NCI-H2107 (cell line): ENCODE results near the gene SYCN.
"Not testable (repeated sequence)": the region's sequence is repeated elsewhere in the genome, so short reads cannot be mapped to it uniquely, and the experiment has no call there.

ENCODE experiments used
- DNase-seq: peaks from one replicate; lab custom pipeline; 2025; lab: John Stamatoyannopoulos, UW

Gene SYCN

GRCh38 chr19:39203372-39204341 lies at the start of gene SYCN:
SYCN (minus strand) TSS chr19:39204263; CDS start chr19:39204254, 9 bp downstream.
- DNase-seq: no peak

GRCh38 chr19:39253374-39254149 lies 49.5 kb upstream of the SYCN start:
- DNase-seq: no peak

- no peak for DNase-seq
Measured at GRCh38 chr19:39252458-39252857, 48.4 kb upstream of the SYCN start.

- DNase-seq: no peak
Measured at GRCh38 chr19:39251846-39252245, 47.8 kb upstream of the SYCN start.

GRCh38 chr19:39251081-39251480 lies 47.0 kb upstream of the SYCN start:
- DNase-seq: no peak

- no peak for DNase-seq
Measured at GRCh38 chr19:39248806-39249205, 44.7 kb upstream of the SYCN start, which contains the start of gene IFNL4. IFNL4 (minus strand) TSS chr19:39248856.

- DNase-seq: no peak
Measured at GRCh38 chr19:39247701-39248664, 43.9 kb upstream of the SYCN start.

- no peak for DNase-seq
Measured at GRCh38 chr19:39246951-39247669, 43.0 kb upstream of the SYCN start.

- not testable (repeated sequence) for DNase-seq
Measured at GRCh38 chr19:39245166-39245565, 41.1 kb upstream of the SYCN start.

- DNase-seq: not testable (repeated sequence)
Measured at GRCh38 chr19:39244410-39245100, 40.5 kb upstream of the SYCN start, which contains the start of gene IFNL3. IFNL3 (minus strand) TSS chr19:39245006; CDS start chr19:39244967, 39 bp downstream.

GRCh38 chr19:39243741-39244140 lies 39.7 kb upstream of the SYCN start:
- DNase-seq: not testable (repeated sequence)

- no peak for DNase-seq
Measured at GRCh38 chr19:39240421-39240820, 36.4 kb upstream of the SYCN start.

- DNase-seq: no peak
Measured at GRCh38 chr19:39238944-39239343, 34.9 kb upstream of the SYCN start.

- DNase-seq: no peak
Measured at GRCh38 chr19:39238209-39238608, 34.1 kb upstream of the SYCN start.

GRCh38 chr19:39237200-39238184 lies 33.4 kb upstream of the SYCN start:
- no peak for DNase-seq

GRCh38 chr19:39236527-39236926 lies 32.5 kb upstream of the SYCN start:
- DNase-seq: no peak

GRCh38 chr19:39232708-39233107 lies 28.6 kb upstream of the SYCN start:
- DNase-seq: no peak

GRCh38 chr19:39230096-39230764 lies 26.2 kb upstream of the SYCN start:
- no peak for DNase-seq
